OCI-LY7 (cell line): ENCODE data around the gene ZNF808. TPM values are rescaled to one million over a fixed set of nuclear protein-coding genes. Genes with fewer than 3 reads are reported as not detected.
"Not testable (repeated sequence)": the region's sequence is repeated elsewhere in the genome, so short reads cannot be mapped to it uniquely, and the experiment has no call there.

Source experiments
- BruUV-seq: library from RNA; stranded (reverse); fragments of 400-500 nt; replicated peaks from 2 replicates; lab custom pipeline; 2021; lab: Mats Ljungman, UMichigan
- CTCF ChIA-PET: fragments of 300-600 bp; sonication (Branson Sonifier 250); formaldehyde crosslinking; loops from one replicate; lab custom pipeline; 2022; ENCODE audit warnings: antibody characterized with exemption; ENCODE audit not compliant: unreplicated experiment; lab: Charles Lee
- POLR2A ChIA-PET: fragments of 300-600 bp; sonication (Branson Sonifier 250); formaldehyde crosslinking; loops from one replicate; lab custom pipeline; 2022; ENCODE audit warnings: antibody characterized with exemption; lab: Charles Lee
- DNase-seq: peaks from one replicate; pipeline ENCODE4 v3.0.0-alpha.2; 2015; ENCODE audit warnings: low spot score
- H2AFZ ChIP-seq: fragments of 200-600 bp; sonication (generic), shearing (Covaris generic); 2 replicates; pipeline ENCODE4 v1.6.1; 2014; ENCODE audit warnings: mild to moderate bottlenecking, antibody characterized with exemption, low read length, moderate library complexity
- H3K27ac ChIP-seq: fragments of 200-600 bp; sonication (generic); 2 replicates; pipeline ENCODE4 v1.5.1; 2014; ENCODE audit warnings: mixed run types, low read depth, mild to moderate bottlenecking, moderate library complexity, low read length, inconsistent platforms; ENCODE audit not compliant: poor library complexity, severe bottlenecking
- H3K36me3 ChIP-seq: fragments of 200-600 bp; sonication (generic); 2 replicates; pipeline ENCODE4 v1.6.1; 2014; ENCODE audit warnings: mild to moderate bottlenecking, antibody characterized with exemption, low read length, moderate library complexity, mixed read lengths; ENCODE audit not compliant: insufficient read depth
- H3K4me1 ChIP-seq: fragments of 200-600 bp; sonication (generic); 2 replicates; pipeline ENCODE4 v1.5.1; 2014; ENCODE audit warnings: mild to moderate bottlenecking, low read length; ENCODE audit not compliant: insufficient read depth, poor library complexity, severe bottlenecking
- H3K4me2 ChIP-seq: fragments of 200-600 bp; sonication (generic); 2 replicates; pipeline ENCODE4 v1.6.1; 2014; ENCODE audit warnings: mild to moderate bottlenecking, low read length
- H3K4me3 ChIP-seq: fragments of 200-600 bp; sonication (generic); 2 replicates; pipeline ENCODE4 v1.5.1; 2014; ENCODE audit warnings: mild to moderate bottlenecking, low read depth, low read length; ENCODE audit not compliant: poor library complexity, severe bottlenecking
- H3K79me2 ChIP-seq: fragments of 200-600 bp; sonication (generic); 2 replicates; pipeline ENCODE4 v1.6.1; 2016; ENCODE audit warnings: low read depth, mild to moderate bottlenecking, low read length, moderate library complexity, mixed read lengths; ENCODE audit not compliant: insufficient read depth
- H3K9me2 ChIP-seq: fragments of 200-600 bp; sonication (generic); 2 replicates; pipeline ENCODE4 v1.6.1; 2016; ENCODE audit warnings: mild to moderate bottlenecking, low read length, mixed read lengths; ENCODE audit not compliant: insufficient read depth
- H3K9me3 ChIP-seq: fragments of 200-600 bp; sonication (generic); 2 replicates; pipeline ENCODE4 v1.6.1; 2014; ENCODE audit warnings: mild to moderate bottlenecking, mixed run types, low read length, mixed read lengths
- H4K20me1 ChIP-seq: fragments of 200-600 bp; sonication (generic); 2 replicates; pipeline ENCODE4 v1.6.1; 2014; ENCODE audit warnings: mild to moderate bottlenecking, antibody characterized with exemption, low read length, moderate library complexity, mixed read lengths; ENCODE audit not compliant: insufficient read depth
- EZH2phosphoT487 ChIP-seq: fragments of 200-600 bp; sonication (generic); IDR thresholded peaks from 2 replicates; pipeline ENCODE4 v1.6.1; 2018; ENCODE audit warnings: low read depth, borderline replicate concordance, mild to moderate bottlenecking, mixed run types, antibody characterized with exemption, low read length, moderate library complexity, mixed read lengths
- intact Hi-C: fragments of 100-400 bp; cut with micrococcal nuclease; formaldehyde crosslinking; loops from one replicate; pipeline ENCODE4 v1.10.0; 2022; ENCODE audit not compliant: unreplicated experiment
- total RNA-seq, 2 experiments: library from RNA; depleted of rRNA in 1 of 2; stranded (reverse); fragments of >200 nt in 1 of 2; shearing (Covaris generic) in 1 of 2; gene quantifications; 2 replicates each; pipeline ENCODE4 v1.2.3, GENCODE V29; 2014 to 2022
- TF ChIP-seq, protein P1 (sequence below): fragments of 200-600 bp; sonication (generic); conservative IDR thresholded peaks from 2 replicates; pipeline ENCODE4 v1.5.1; 2014; ENCODE audit warnings: mild to moderate bottlenecking, antibody characterized with exemption, low read length, moderate library complexity, mixed read lengths

The ZNF808 gene
- total RNA-seq, 2 experiments from 2014 or later = 26.9 to 29.2 TPM

DNA sequence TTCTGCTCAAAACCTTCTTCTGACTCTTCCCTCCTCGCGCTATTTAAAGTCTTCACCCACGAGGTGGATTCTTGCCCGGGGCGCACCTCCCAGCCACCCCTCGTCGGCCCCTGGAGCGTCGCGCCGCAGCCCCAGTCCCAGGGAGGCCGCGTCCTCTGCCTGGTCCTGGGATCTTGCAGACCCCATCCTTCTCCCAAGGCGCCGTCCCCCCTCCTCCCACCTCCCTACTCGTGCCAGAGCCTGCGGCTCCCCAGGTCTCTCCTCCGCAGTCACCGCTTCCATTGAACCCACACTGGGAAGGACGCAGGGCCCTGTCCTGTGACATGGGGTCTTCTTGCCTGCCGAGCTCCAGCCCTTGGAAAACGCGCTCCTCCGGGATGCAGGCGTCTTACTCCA, 486 bp downstream of the ZNF808 start:
- H3K4me2 ChIP-seq = peak overlapping the region; percentile 99
- intact Hi-C loops = no loop called here
- no TSS peak for BruUV-seq
- H3K4me3 ChIP-seq = peak overlapping the region; percentile 99
- H3K79me2 ChIP-seq = peaks cover 43% of the 10 kb centered on the region
- H3K9me2 ChIP-seq = no peaks in the 10 kb centered on the region
- no peaks in the 10 kb centered on the region for H3K9me3 ChIP-seq
- no peak for DNase-seq
- ChIA-PET CTCF (no interaction called here), POLR2A (no interaction called here)
- H3K27ac ChIP-seq = peak overlapping the region; percentile 56
- peaks cover 19% of the 10 kb centered on the region for H3K4me1 ChIP-seq
- no peaks in the 10 kb centered on the region for H4K20me1 ChIP-seq
- no peak for TF ChIP-seq EZH2phosphoT487
- TF ChIP-seq, protein P1, sequence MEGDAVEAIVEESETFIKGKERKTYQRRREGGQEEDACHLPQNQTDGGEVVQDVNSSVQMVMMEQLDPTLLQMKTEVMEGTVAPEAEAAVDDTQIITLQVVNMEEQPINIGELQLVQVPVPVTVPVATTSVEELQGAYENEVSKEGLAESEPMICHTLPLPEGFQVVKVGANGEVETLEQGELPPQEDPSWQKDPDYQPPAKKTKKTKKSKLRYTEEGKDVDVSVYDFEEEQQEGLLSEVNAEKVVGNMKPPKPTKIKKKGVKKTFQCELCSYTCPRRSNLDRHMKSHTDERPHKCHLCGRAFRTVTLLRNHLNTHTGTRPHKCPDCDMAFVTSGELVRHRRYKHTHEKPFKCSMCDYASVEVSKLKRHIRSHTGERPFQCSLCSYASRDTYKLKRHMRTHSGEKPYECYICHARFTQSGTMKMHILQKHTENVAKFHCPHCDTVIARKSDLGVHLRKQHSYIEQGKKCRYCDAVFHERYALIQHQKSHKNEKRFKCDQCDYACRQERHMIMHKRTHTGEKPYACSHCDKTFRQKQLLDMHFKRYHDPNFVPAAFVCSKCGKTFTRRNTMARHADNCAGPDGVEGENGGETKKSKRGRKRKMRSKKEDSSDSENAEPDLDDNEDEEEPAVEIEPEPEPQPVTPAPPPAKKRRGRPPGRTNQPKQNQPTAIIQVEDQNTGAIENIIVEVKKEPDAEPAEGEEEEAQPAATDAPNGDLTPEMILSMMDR = no peak
- H3K36me3 ChIP-seq = peaks cover 22% of the 10 kb centered on the region
- peak overlapping the region; percentile 72 for H2AFZ ChIP-seq

DNA sequence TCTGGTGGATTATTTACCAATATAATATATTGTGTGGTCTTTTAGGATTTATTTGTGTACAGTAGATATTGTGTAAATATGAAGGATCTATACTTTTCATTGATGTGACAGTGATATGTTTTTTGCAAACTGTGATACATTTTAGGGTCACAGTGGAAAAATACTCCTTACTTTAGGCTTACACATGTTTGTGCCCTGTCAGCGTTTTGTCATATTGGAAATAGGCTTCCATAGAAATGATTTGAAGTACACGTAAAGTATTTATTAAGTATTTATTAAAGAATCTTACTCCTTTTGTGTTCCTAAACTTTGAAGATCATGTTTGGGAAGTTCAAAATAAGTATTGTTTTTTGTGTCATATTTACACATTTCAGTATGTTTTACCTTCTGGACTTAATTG, 5.0 kb downstream of the ZNF808 start:
- Histone ChIP-seq H4K20me1 (no peaks in the 10 kb centered on the region), H3K9me2 (no peaks in the 10 kb centered on the region), H3K4me1 (peaks cover 27% of the 10 kb centered on the region), H3K36me3 (peaks cover 38% of the 10 kb centered on the region), H3K4me3 (no peak overlapping the region), H2AFZ (no peak overlapping the region), H3K79me2 (peaks cover 56% of the 10 kb centered on the region), H3K4me2 (no peak overlapping the region), H3K9me3 (no peaks in the 10 kb centered on the region), H3K27ac (no peak overlapping the region)
- DNase-seq = no peak
- TF ChIP-seq, protein P1 = no peak
- no peak for TF ChIP-seq EZH2phosphoT487
- intact Hi-C loops = no loop called here
- ChIA-PET CTCF (no interaction called here), POLR2A (no interaction called here)
- no TSS peak for BruUV-seq

DNA sequence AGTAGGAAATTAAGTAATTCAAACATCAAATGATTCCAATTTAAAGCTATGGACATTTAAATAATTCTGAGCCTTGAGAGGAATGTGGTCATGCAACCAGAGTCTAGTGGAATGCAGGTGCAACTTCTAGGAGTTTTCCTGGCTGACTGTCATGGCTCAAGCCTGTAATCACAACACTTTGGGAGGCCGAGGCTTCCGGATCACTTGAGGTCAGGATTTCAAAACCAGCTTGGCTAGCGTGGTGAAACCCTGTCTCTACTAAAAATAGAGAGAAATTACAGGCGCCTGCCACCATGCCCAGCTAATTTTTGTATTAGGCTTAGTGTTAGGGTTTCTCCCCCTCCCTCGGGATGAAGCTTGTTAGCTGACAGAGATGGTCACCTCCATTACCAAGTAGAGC, 6.4 kb downstream of the ZNF808 start:
- TF ChIP-seq EZH2phosphoT487 = no peak
- TF ChIP-seq, protein P1 = no peak
- DNase-seq = no peak
- Histone ChIP-seq H3K4me3 (no peak overlapping the region), H3K4me1 (peaks cover 19% of the 10 kb centered on the region), H3K9me3 (no peaks in the 10 kb centered on the region), H4K20me1 (no peaks in the 10 kb centered on the region), H2AFZ (no peak overlapping the region), H3K9me2 (no peaks in the 10 kb centered on the region), H3K4me2 (no peak overlapping the region), H3K36me3 (peaks cover 42% of the 10 kb centered on the region), H3K27ac (no peak overlapping the region), H3K79me2 (peaks cover 57% of the 10 kb centered on the region)
- POLR2A ChIA-PET = interaction anchor here (0.7 kb wide), 1 partner anchor 1506 kb away, joined by 4 read pairs; no protein-coding TSS in a partner anchor
- CTCF ChIA-PET = no interaction called here
- intact Hi-C loops = no loop called here
- BruUV-seq = no TSS peak

DNA sequence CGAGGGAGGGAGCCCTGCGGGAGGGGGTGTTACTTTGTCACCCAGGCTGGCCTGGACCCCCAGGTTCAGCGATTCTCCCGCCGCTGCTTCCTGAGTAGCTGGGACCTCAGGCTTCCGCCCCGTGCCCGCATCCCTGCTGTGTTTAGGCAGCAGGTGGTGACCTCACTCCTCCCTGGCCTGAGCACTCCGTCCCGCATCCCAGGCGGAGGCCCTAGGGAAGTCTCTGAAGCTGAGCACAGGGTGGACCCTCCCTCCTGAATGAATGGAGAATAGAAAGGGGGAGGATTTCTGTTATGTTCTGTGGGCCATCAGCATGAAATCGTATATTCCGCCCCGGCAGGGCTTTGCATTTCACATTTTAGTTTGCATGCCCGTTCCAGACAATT, 7.9 kb downstream of the ZNF808 start:
- TSS peak; percentile 85 for BruUV-seq
- H3K36me3 ChIP-seq = peaks cover 50% of the 10 kb centered on the region
- POLR2A ChIA-PET, H4K20me1 ChIP-seq, CTCF ChIA-PET, DNase-seq, H3K9me3 ChIP-seq, H2AFZ ChIP-seq, H3K9me2 ChIP-seq: not testable (repeated sequence)
- peaks cover 59% of the 10 kb centered on the region for H3K79me2 ChIP-seq
- peak overlapping the region; percentile 79 for H3K4me3 ChIP-seq
- peaks cover 15% of the 10 kb centered on the region for H3K4me1 ChIP-seq
- H3K4me2 ChIP-seq = peak overlapping the region; percentile 90
- intact Hi-C loops = loop anchor here (5.0 kb wide), 1 partner anchor 37 kb away; the partner anchor contains the start of gene ZNF701
- H3K27ac ChIP-seq = peak overlapping the region; percentile 76
